ENCODE measurements around the gene FARP1. TPM values are rescaled to one million over a fixed set of nuclear protein-coding genes. Genes with fewer than 3 reads are reported as not detected.

Gene FARP1, protein sequence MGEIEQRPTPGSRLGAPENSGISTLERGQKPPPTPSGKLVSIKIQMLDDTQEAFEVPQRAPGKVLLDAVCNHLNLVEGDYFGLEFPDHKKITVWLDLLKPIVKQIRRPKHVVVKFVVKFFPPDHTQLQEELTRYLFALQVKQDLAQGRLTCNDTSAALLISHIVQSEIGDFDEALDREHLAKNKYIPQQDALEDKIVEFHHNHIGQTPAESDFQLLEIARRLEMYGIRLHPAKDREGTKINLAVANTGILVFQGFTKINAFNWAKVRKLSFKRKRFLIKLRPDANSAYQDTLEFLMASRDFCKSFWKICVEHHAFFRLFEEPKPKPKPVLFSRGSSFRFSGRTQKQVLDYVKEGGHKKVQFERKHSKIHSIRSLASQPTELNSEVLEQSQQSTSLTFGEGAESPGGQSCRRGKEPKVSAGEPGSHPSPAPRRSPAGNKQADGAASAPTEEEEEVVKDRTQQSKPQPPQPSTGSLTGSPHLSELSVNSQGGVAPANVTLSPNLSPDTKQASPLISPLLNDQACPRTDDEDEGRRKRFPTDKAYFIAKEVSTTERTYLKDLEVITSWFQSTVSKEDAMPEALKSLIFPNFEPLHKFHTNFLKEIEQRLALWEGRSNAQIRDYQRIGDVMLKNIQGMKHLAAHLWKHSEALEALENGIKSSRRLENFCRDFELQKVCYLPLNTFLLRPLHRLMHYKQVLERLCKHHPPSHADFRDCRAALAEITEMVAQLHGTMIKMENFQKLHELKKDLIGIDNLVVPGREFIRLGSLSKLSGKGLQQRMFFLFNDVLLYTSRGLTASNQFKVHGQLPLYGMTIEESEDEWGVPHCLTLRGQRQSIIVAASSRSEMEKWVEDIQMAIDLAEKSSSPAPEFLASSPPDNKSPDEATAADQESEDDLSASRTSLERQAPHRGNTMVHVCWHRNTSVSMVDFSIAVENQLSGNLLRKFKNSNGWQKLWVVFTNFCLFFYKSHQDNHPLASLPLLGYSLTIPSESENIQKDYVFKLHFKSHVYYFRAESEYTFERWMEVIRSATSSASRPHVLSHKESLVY
- total RNA-seq (1 to 10 TPM in 1 of 2 experiments, under 1 TPM in 1; 0.42 to 1.5 TPM), polyA plus RNA-seq (under 1 TPM in 1 of 2 donors, not detected in 1; 0.26 TPM)

DNA sequence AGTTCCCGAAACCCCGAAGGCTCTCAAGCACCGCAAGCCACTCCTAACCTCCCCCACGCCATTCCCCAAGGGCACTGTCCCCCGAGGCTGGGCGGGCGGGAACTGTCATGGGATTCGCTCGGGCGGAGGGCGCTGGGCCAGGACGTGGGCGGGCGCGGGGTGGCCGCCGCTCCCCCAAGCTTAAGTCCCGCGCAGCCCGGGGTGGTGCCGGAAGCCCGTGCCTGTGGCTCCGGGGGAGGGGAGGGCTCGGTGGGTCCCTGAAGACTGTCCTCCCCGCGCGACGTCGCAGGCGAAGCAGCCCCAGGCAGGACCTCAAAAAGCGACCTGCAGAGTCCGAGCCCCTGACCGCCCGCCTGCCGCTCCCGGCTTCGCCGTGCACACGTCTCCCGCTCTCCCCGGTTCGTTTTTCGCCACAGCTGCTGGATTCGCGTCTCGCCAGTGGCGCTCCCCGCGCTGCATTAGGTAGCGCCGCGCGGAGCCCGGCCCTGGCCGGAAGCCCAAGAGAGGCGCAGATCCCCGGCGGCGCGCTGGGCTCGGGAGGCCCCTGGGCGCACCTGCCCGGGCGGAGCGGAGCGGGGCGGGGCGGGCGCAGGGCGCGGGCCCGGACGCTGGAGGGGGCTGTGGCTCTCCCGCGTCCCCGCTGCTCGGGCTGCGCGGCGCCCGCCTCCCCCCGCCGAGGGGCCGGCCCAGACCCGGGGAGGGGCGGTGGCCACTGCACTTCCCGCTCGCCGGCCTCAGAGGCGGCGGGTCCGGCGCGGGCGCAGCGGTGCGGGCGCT, at the start of gene FARP1:
TSS of gene FARP1 (plus strand) at position 715 of the 777 bp plus-strand sequence. CDS start 70,149 bp downstream, outside the sequence.
- H3K9me3 Mint-ChIP-seq, result peaks cover 0 to 1% (median 0%) of the 10 kb centered on the region in 8 donors
- peak within 1 kb of the TSS; percentile 42 to 74 (median 58) for H3K4me3 Mint-ChIP-seq
- peaks cover 13% of the 10 kb centered on the region for H3K27me3 ChIP-seq (ENCODE audit: insufficient read depth, low read length)
- H3K4me1 ChIP-seq (ENCODE audit: insufficient read depth, low read length), result no peaks in the 10 kb centered on the region
- no peak within 1 kb of the TSS for H3K27ac Mint-ChIP-seq
- no peaks in the 10 kb centered on the region for H3K36me3 Mint-ChIP-seq
- H3K27me3 Mint-ChIP-seq, result peaks cover 35 to 49% of the 10 kb centered on the region in 2 donors
- no peaks in the 10 kb centered on the region for H3K9me3 ChIP-seq (ENCODE audit: control insufficient read depth in 1 of 2, low read length in 2 of 2)
- peaks cover 3 to 24% (median 6%) of the 10 kb centered on the region in 4 donors for H3K4me1 Mint-ChIP-seq
- ChIA-PET CTCF (ENCODE audit: partially characterized antibody) (no interaction called here), POLR2A (ENCODE audit: partially characterized antibody) (no interaction called here)
- H3K4me3 ChIP-seq (ENCODE audit: low read length in 2 of 2), result no peak within 1 kb of the TSS
- H3K27ac ChIP-seq (ENCODE audit: low read depth, low read length), result no peak within 1 kb of the TSS
- no peaks in the 10 kb centered on the region for H3K36me3 ChIP-seq (ENCODE audit: insufficient read depth, low read length)
- intact Hi-C loops (cut with micrococcal nuclease), result no loop called here
- DNase-seq, result peak in 2 of 5 donors; percentile 2 to 9

DNA sequence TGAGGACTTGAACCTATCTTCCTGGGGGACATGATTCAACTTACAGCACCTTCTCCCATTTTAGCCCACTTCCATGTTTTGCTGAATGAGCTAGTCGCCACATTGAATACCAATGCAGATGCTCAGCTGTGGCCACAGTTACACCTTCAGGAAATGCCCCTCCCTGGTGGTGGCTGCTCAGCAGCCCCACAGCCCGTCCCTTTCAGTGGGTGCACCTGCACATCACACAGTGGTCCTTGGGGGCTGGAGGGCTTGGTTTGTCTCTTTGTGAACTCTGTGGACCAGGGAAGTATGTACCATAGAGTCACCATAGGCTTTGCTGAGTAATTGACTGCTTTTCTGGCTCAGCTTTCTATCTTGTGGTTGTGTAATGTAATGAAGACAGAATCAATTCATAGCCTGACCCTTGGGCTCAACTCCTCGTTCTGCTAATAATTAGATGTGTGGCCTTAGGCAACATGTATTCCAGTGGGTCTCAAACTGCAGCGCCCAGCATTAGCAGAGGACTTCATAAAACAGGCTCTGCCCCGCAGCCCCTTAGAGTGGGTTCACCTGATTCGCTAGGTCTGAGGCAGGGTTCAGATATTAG, 48.1 kb upstream of the FARP1 start:
- ChIA-PET POLR2A (ENCODE audit: partially characterized antibody) (no interaction called here), CTCF (ENCODE audit: partially characterized antibody) (no interaction called here)
- Histone ChIP-seq H3K4me1 (ENCODE audit: insufficient read depth, low read length) (no peaks in the 10 kb centered on the region), H3K36me3 (ENCODE audit: insufficient read depth, low read length) (no peaks in the 10 kb centered on the region), H3K9me3 (ENCODE audit: control insufficient read depth in 1 of 2, low read length in 2 of 2) (no peaks in the 10 kb centered on the region), H3K27me3 (ENCODE audit: insufficient read depth, low read length) (no peaks in the 10 kb centered on the region), H3K27ac (ENCODE audit: low read depth, low read length) (no peak overlapping the region), H3K4me3 (ENCODE audit: low read length in 2 of 2) (no peak overlapping the region)
- H3K27ac Mint-ChIP-seq, result no peak overlapping the region
- no peaks in the 10 kb centered on the region for H3K4me1 Mint-ChIP-seq
- peaks cover 5 to 12% of the 10 kb centered on the region in 2 donors for H3K27me3 Mint-ChIP-seq
- no peak overlapping the region for H3K4me3 Mint-ChIP-seq
- intact Hi-C loops (cut with micrococcal nuclease), result no loop called here
- H3K36me3 Mint-ChIP-seq, result no peaks in the 10 kb centered on the region
- DNase-seq, result no peak
- peaks cover 0 to 8% (median 3%) of the 10 kb centered on the region in 8 donors for H3K9me3 Mint-ChIP-seq

DNA sequence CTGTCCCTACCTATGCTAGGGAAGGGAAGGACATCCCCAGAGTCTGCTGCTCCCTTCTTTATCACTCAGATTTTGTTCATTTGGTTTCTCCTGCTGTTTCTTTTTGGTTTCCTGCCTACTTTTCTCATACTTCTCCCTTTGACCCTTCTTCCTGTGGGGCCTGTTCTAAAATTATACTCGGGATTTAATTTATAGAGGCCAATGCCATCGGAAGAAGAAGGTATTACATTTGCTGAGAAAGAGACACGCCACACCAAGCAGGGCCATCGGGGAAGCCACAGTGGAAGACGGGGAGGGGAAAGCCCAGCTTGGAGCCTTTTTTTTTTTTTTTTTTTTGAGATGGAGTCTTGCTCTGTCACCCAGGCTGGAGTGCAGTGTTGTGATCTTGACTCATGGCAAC, 46.8 kb upstream of the FARP1 start:
- H3K27me3 Mint-ChIP-seq, result peaks cover 5 to 12% of the 10 kb centered on the region in 2 donors
- Histone ChIP-seq H3K4me1 (ENCODE audit: insufficient read depth, low read length) (no peaks in the 10 kb centered on the region), H3K27me3 (ENCODE audit: insufficient read depth, low read length) (no peaks in the 10 kb centered on the region), H3K4me3 (ENCODE audit: low read length in 2 of 2) (no peak overlapping the region), H3K36me3 (ENCODE audit: insufficient read depth, low read length) (no peaks in the 10 kb centered on the region), H3K9me3 (ENCODE audit: control insufficient read depth in 1 of 2, low read length in 2 of 2) (no peaks in the 10 kb centered on the region), H3K27ac (ENCODE audit: low read depth, low read length) (no peak overlapping the region)
- intact Hi-C loops (cut with micrococcal nuclease), result no loop called here
- POLR2A ChIA-PET (ENCODE audit: partially characterized antibody), result no interaction called here
- no peak for DNase-seq
- H3K9me3 Mint-ChIP-seq, result peaks cover 0 to 6% (median 3%) of the 10 kb centered on the region in 8 donors
- no peaks in the 10 kb centered on the region for H3K36me3 Mint-ChIP-seq
- H3K4me1 Mint-ChIP-seq, result no peaks in the 10 kb centered on the region
- H3K27ac Mint-ChIP-seq, result no peak overlapping the region
- CTCF ChIA-PET (ENCODE audit: partially characterized antibody), result no interaction called here
- no peak overlapping the region for H3K4me3 Mint-ChIP-seq

GRCh38 chr13:98097749-98098148, 45.1 kb upstream of the FARP1 start:
- Histone ChIP-seq H3K4me1 (ENCODE audit: insufficient read depth, low read length) (no peaks in the 10 kb centered on the region), H3K27me3 (ENCODE audit: insufficient read depth, low read length) (no peaks in the 10 kb centered on the region), H3K4me3 (ENCODE audit: low read length in 2 of 2) (no peak overlapping the region), H3K36me3 (ENCODE audit: insufficient read depth, low read length) (no peaks in the 10 kb centered on the region), H3K27ac (ENCODE audit: low read depth, low read length) (no peak overlapping the region), H3K9me3 (ENCODE audit: control insufficient read depth in 1 of 2, low read length in 2 of 2) (no peaks in the 10 kb centered on the region)
- DNase-seq, result no peak
- intact Hi-C loops (cut with micrococcal nuclease), result no loop called here
- no peaks in the 10 kb centered on the region for H3K4me1 Mint-ChIP-seq
- CTCF ChIA-PET (ENCODE audit: partially characterized antibody), result no interaction called here
- no peaks in the 10 kb centered on the region for H3K36me3 Mint-ChIP-seq
- H3K9me3 Mint-ChIP-seq, result peaks cover 0 to 5% (median 2%) of the 10 kb centered on the region in 8 donors
- H3K4me3 Mint-ChIP-seq, result no peak overlapping the region
- peaks cover 5 to 11% of the 10 kb centered on the region in 2 donors for H3K27me3 Mint-ChIP-seq
- POLR2A ChIA-PET (ENCODE audit: partially characterized antibody), result no interaction called here
- no peak overlapping the region for H3K27ac Mint-ChIP-seq

- Mint-ChIP-seq H3K36me3 (no peaks in the 10 kb centered on the region), H3K4me3 (no peak overlapping the region), H3K27me3 (peaks cover 5 to 9% of the 10 kb centered on the region in 2 donors), H3K27ac (no peak overlapping the region), H3K4me1 (no peaks in the 10 kb centered on the region), H3K9me3 (peaks cover 0 to 4% (median 0%) of the 10 kb centered on the region in 8 donors)
- DNase-seq, result no peak
- Histone ChIP-seq H3K36me3 (ENCODE audit: insufficient read depth, low read length) (no peaks in the 10 kb centered on the region), H3K27ac (ENCODE audit: low read depth, low read length) (no peak overlapping the region), H3K4me3 (ENCODE audit: low read length in 2 of 2) (no peak overlapping the region), H3K9me3 (ENCODE audit: control insufficient read depth in 1 of 2, low read length in 2 of 2) (no peaks in the 10 kb centered on the region), H3K27me3 (ENCODE audit: insufficient read depth, low read length) (no peaks in the 10 kb centered on the region), H3K4me1 (ENCODE audit: insufficient read depth, low read length) (no peaks in the 10 kb centered on the region)
- POLR2A ChIA-PET (ENCODE audit: partially characterized antibody), result no interaction called here
- intact Hi-C loops (cut with micrococcal nuclease), result no loop called here
- CTCF ChIA-PET (ENCODE audit: partially characterized antibody), result no interaction called here
These were observed 44.4 kb upstream of the FARP1 start for GRCh38 chr13:98098516-98098915.

GRCh38 chr13:98099627-98100026, 43.3 kb upstream of the FARP1 start:
- H3K9me3 Mint-ChIP-seq, result no peaks in the 10 kb centered on the region
- Histone ChIP-seq H3K27ac (ENCODE audit: low read depth, low read length) (no peak overlapping the region), H3K4me1 (ENCODE audit: insufficient read depth, low read length) (no peaks in the 10 kb centered on the region), H3K27me3 (ENCODE audit: insufficient read depth, low read length) (no peaks in the 10 kb centered on the region), H3K4me3 (ENCODE audit: low read length in 2 of 2) (no peak overlapping the region), H3K36me3 (ENCODE audit: insufficient read depth, low read length) (no peaks in the 10 kb centered on the region), H3K9me3 (ENCODE audit: control insufficient read depth in 1 of 2, low read length in 2 of 2) (no peaks in the 10 kb centered on the region)
- peaks cover 5 to 10% of the 10 kb centered on the region in 2 donors for H3K27me3 Mint-ChIP-seq
- H3K4me3 Mint-ChIP-seq, result no peak overlapping the region
- no peaks in the 10 kb centered on the region for H3K36me3 Mint-ChIP-seq
- ChIA-PET CTCF (ENCODE audit: partially characterized antibody) (no interaction called here), POLR2A (ENCODE audit: partially characterized antibody) (no interaction called here)
- no peaks in the 10 kb centered on the region for H3K4me1 Mint-ChIP-seq
- intact Hi-C loops (cut with micrococcal nuclease), result no loop called here
- DNase-seq, result no peak
- no peak overlapping the region for H3K27ac Mint-ChIP-seq
